BLaER1 treated with 17β-estradiol and CSF1 and Interleukin-3, amounts not matched to agents 10 nM and 100 nM (cell line): ENCODE data around the gene PLXNB2.
A peak's percentile ranks its signal among the peaks of the same experiment; 100 is the strongest.
"Not testable (repeated sequence)": the region's sequence is repeated elsewhere in the genome, so short reads cannot be mapped to it uniquely, and the experiment has no call there.

Source experiments
- H3K27ac ChIP-seq, 11 experiments: shearing (Covaris generic); formaldehyde crosslinking; 2 replicates each; pipeline ENCODE4 v1.8.1; 2022
- H3K27me3 ChIP-seq, 11 experiments: shearing (Covaris generic); formaldehyde crosslinking; 2 replicates each; pipeline ENCODE4 v1.8.1; 2022
- H3K36me3 ChIP-seq, 11 experiments: shearing (Covaris generic); formaldehyde crosslinking; 2 replicates each; pipeline ENCODE4 v1.8.1; 2022
- H3K4me1 ChIP-seq, 10 experiments: shearing (Covaris generic); formaldehyde crosslinking; 2 replicates each; pipeline ENCODE4 v1.8.1; 2022
- H3K4me2 ChIP-seq, 11 experiments: shearing (Covaris generic); formaldehyde crosslinking; 2 replicates each; pipeline ENCODE4 v1.8.1; 2022
- H3K4me3 ChIP-seq, 10 experiments: shearing (Covaris generic); formaldehyde crosslinking; 2 replicates each; pipeline ENCODE4 v1.8.1; 2022
- H3K9ac ChIP-seq, 11 experiments: shearing (Covaris generic); formaldehyde crosslinking; 2 replicates each; pipeline ENCODE4 v1.8.1; 2022
- H3K9me3 ChIP-seq, 11 experiments: shearing (Covaris generic); formaldehyde crosslinking; replicated peaks in 1 of 11; 2 replicates each; pipeline ENCODE4 v1.8.1; 2022
- H4K20me1 ChIP-seq, 11 experiments: shearing (Covaris generic); formaldehyde crosslinking; 2 replicates each; pipeline ENCODE4 v1.8.1; 2022
- Cebpa-rat ChIP-seq, 11 experiments: shearing (Covaris generic); IDR thresholded peaks; 2 replicates each; pipeline ENCODE4 v1.8.1; 2022

Gene PLXNB2

GRCh38 chr22:50329236-50329635 is 21.8 kb upstream of the PLXNB2 start:
- peak overlapping the region in 9 of 11 experiments; percentile 14 to 44 (median 21); a peak in 9 of 22 replicates for H3K4me2 ChIP-seq
- peaks cover 0 to 10% (median 0%) of the 10 kb centered on the region in 11 experiments; a peak in 2 of 22 replicates for H4K20me1 ChIP-seq
- H3K9ac ChIP-seq: no peak overlapping the region
- H3K27me3 ChIP-seq: peaks cover 0 to 8% (median 0%) of the 10 kb centered on the region in 11 experiments; a peak in 1 of 22 replicates
- peaks cover 32 to 50% (median 45%) of the 10 kb centered on the region in 10 experiments for H3K4me1 ChIP-seq
- H3K36me3 ChIP-seq: no peaks in the 10 kb centered on the region
- H3K4me3 ChIP-seq: no peak overlapping the region
- H3K27ac ChIP-seq: no peak overlapping the region
- H3K9me3 ChIP-seq: no peaks in the 10 kb centered on the region
- TF ChIP-seq Cebpa-rat (IDR thresholded peaks at IDR 0.05): no peak

GRCh38 chr22:50327711-50328019 is 20.2 kb upstream of the PLXNB2 start:
- H3K4me1 ChIP-seq: peaks cover 32 to 57% (median 49%) of the 10 kb centered on the region in 10 experiments
- H3K36me3 ChIP-seq: no peaks in the 10 kb centered on the region
- H3K27me3 ChIP-seq: peaks cover 0 to 8% (median 0%) of the 10 kb centered on the region in 11 experiments; a peak in 1 of 22 replicates
- peak overlapping the region; percentile 81 to 99 (median 96) for H3K4me2 ChIP-seq
- peaks cover 0 to 10% (median 0%) of the 10 kb centered on the region in 11 experiments; a peak in 2 of 22 replicates for H4K20me1 ChIP-seq
- TF ChIP-seq Cebpa-rat (IDR thresholded peaks at IDR 0.05): no peak
- no peaks in the 10 kb centered on the region for H3K9me3 ChIP-seq
- peak overlapping the region; percentile 81 to 94 (median 91) for H3K9ac ChIP-seq
- H3K4me3 ChIP-seq: peak overlapping the region; percentile 58 to 79 (median 70)
- peak overlapping the region; percentile 82 to 94 (median 92) for H3K27ac ChIP-seq

- no peaks in the 10 kb centered on the region for H3K9me3 ChIP-seq
- peaks cover 0 to 8% (median 0%) of the 10 kb centered on the region in 11 experiments; a peak in 1 of 22 replicates for H3K27me3 ChIP-seq
- peaks cover 0 to 10% (median 0%) of the 10 kb centered on the region in 11 experiments; a peak in 2 of 22 replicates for H4K20me1 ChIP-seq
- TF ChIP-seq Cebpa-rat (IDR thresholded peaks at IDR 0.05): no peak
- H3K4me2 ChIP-seq: peak within 1 kb of the TSS; percentile 81 to 99 (median 96)
- H3K36me3 ChIP-seq: no peaks in the 10 kb centered on the region
- H3K27ac ChIP-seq: peak within 1 kb of the TSS; percentile 82 to 94 (median 92)
- H3K4me3 ChIP-seq: peak within 1 kb of the TSS; percentile 58 to 79 (median 70)
- H3K4me1 ChIP-seq: peaks cover 32 to 57% (median 49%) of the 10 kb centered on the region in 10 experiments
- H3K9ac ChIP-seq: peak within 1 kb of the TSS; percentile 81 to 94 (median 91)
Observed at GRCh38 chr22:50326956-50327710, 19.7 kb upstream of the PLXNB2 start, which contains the start of gene DENND6B. DENND6B (minus strand) TSS chr22:50327012; CDS start chr22:50326988, 24 bp downstream.

GRCh38 chr22:50326225-50326955 is 18.9 kb upstream of the PLXNB2 start:
- H3K4me2 ChIP-seq: peak overlapping the region; percentile 81 to 99 (median 96)
- H3K27me3 ChIP-seq: peaks cover 0 to 8% (median 0%) of the 10 kb centered on the region in 11 experiments; a peak in 1 of 22 replicates
- H3K36me3 ChIP-seq: no peaks in the 10 kb centered on the region
- H3K9me3 ChIP-seq: no peaks in the 10 kb centered on the region
- TF ChIP-seq Cebpa-rat (IDR thresholded peaks at IDR 0.05): no peak
- H4K20me1 ChIP-seq: peaks cover 0 to 10% (median 0%) of the 10 kb centered on the region in 11 experiments; a peak in 2 of 22 replicates
- H3K4me1 ChIP-seq: peaks cover 32 to 57% (median 49%) of the 10 kb centered on the region in 10 experiments
- H3K4me3 ChIP-seq: peak overlapping the region; percentile 58 to 79 (median 70)
- peak overlapping the region in 9 of 11 experiments; percentile 82 to 94 (median 91); a peak in 15 of 22 replicates for H3K27ac ChIP-seq
- peak overlapping the region; percentile 81 to 94 (median 91); a peak in 21 of 22 replicates for H3K9ac ChIP-seq

GRCh38 chr22:50325444-50326224 is 18.2 kb upstream of the PLXNB2 start:
- no peak overlapping the region for H3K27ac ChIP-seq
- peaks cover 32 to 65% (median 54%) of the 10 kb centered on the region in 10 experiments for H3K4me1 ChIP-seq
- TF ChIP-seq Cebpa-rat (IDR thresholded peaks at IDR 0.05): no peak
- no peaks in the 10 kb centered on the region for H3K36me3 ChIP-seq
- H3K27me3 ChIP-seq: peaks cover 0 to 8% (median 0%) of the 10 kb centered on the region in 11 experiments; a peak in 1 of 22 replicates
- H3K4me2 ChIP-seq: peak overlapping the region; percentile 81 to 99 (median 96); a peak in 21 of 22 replicates
- H3K9me3 ChIP-seq: no peaks in the 10 kb centered on the region
- H3K9ac ChIP-seq: peak overlapping the region in 3 of 11 experiments; percentile 92 to 93 (median 92); a peak in 3 of 22 replicates
- H4K20me1 ChIP-seq: peaks cover 0 to 10% (median 0%) of the 10 kb centered on the region in 11 experiments; a peak in 2 of 22 replicates
- peak overlapping the region in 3 of 10 experiments; percentile 58 to 71 (median 66); a peak in 1 of 20 replicates for H3K4me3 ChIP-seq

- peak overlapping the region in 8 of 11 experiments; percentile 24 to 99 (median 75); a peak in 17 of 22 replicates for H3K4me2 ChIP-seq
- H3K4me3 ChIP-seq: no peak overlapping the region
- peaks cover 34 to 73% (median 59%) of the 10 kb centered on the region in 10 experiments for H3K4me1 ChIP-seq
- no peak for TF ChIP-seq Cebpa-rat (IDR thresholded peaks at IDR 0.05)
- peaks cover 0 to 9% (median 0%) of the 10 kb centered on the region in 11 experiments; a peak in 2 of 22 replicates for H3K27me3 ChIP-seq
- peaks cover 0 to 10% (median 0%) of the 10 kb centered on the region in 11 experiments; a peak in 2 of 22 replicates for H4K20me1 ChIP-seq
- no peak overlapping the region for H3K27ac ChIP-seq
- no peaks in the 10 kb centered on the region for H3K9me3 ChIP-seq
- no peak overlapping the region for H3K9ac ChIP-seq
- H3K36me3 ChIP-seq: no peaks in the 10 kb centered on the region
Observed at GRCh38 chr22:50323900-50324299, 16.5 kb upstream of the PLXNB2 start.

- not testable (repeated sequence) for H3K36me3 ChIP-seq
Observed at GRCh38 chr22:50322382-50323104, 15.1 kb upstream of the PLXNB2 start.

More at GRCh38 chr22:50322382-50323104, 15.1 kb upstream of the PLXNB2 start:
- H3K4me2 ChIP-seq, H3K9me3 ChIP-seq, H3K27ac ChIP-seq, H3K4me3 ChIP-seq, H3K9ac ChIP-seq: not testable (repeated sequence)
- Histone ChIP-seq H3K27me3 (peaks cover 0 to 16% (median 0%) of the 10 kb centered on the region in 11 experiments; a peak in 4 of 22 replicates), H4K20me1 (peaks cover 0 to 11% (median 0%) of the 10 kb centered on the region in 11 experiments; a peak in 3 of 22 replicates), H3K4me1 (peaks cover 42 to 76% (median 67%) of the 10 kb centered on the region in 10 experiments)
